Vagina (tissue), 2 donors: ENCODE data around the gene PAPSS2. TPM values are rescaled to one million over a fixed set of nuclear protein-coding genes. Genes with fewer than 3 reads are reported as not detected.

ENCODE experiments used
- DNase-seq, 2 donors: peaks; one replicate each; pipeline ENCODE4 v3.0.0-alpha.2; 2017; ENCODE audit errors: extremely low spot score in 2 of 2
- H3K27ac ChIP-seq: fragments of 200-600 bp; sonication (generic); one replicate; pipeline ENCODE4 v1.5.1; 2019
- H3K27me3 ChIP-seq: fragments of 200-600 bp; sonication (generic); one replicate; pipeline ENCODE4 v1.5.1; 2019
- H3K36me3 ChIP-seq, 2 donors: fragments of 200-600 bp; sonication (generic); one replicate each; pipeline ENCODE4 v1.5.1; 2017 to 2019
- H3K4me1 ChIP-seq: fragments of 200-600 bp; sonication (generic); one replicate; pipeline ENCODE4 v1.5.1; 2019
- H3K4me3 ChIP-seq, 2 donors: fragments of 200-600 bp; sonication (generic); 1 replicate in 1 of 2; 2 replicates in 1 of 2; pipeline ENCODE4 v1.5.1; 2016 to 2019
- H3K9me3 ChIP-seq: fragments of 200-600 bp; sonication (generic); one replicate; pipeline ENCODE4 v1.5.1; 2019
- POLR2A ChIP-seq, 2 donors: fragments of 450-650 bp; IDR thresholded peaks; one replicate each; pipeline ENCODE4 v1.6.1; 2017; ENCODE audit warnings: antibody characterized with exemption in 2 of 2, mild to moderate bottlenecking in 2 of 2, moderate library complexity in 2 of 2
- POLR2AphosphoS5 ChIP-seq, 2 donors: sonication (generic); formaldehyde crosslinking; IDR thresholded peaks; one replicate each; pipeline ENCODE4 v1.9.0; 2017; ENCODE audit warnings: antibody characterized with exemption in 2 of 2, mild to moderate bottlenecking in 2 of 2, low read depth in 1 of 2; ENCODE audit not compliant: insufficient read depth in 1 of 2
- intact Hi-C: fragments of 100-400 bp; cut with DNase I; formaldehyde crosslinking; loops from one replicate; pipeline ENCODE4 v1.15.1; 2023
- total RNA-seq: library from RNA; depleted of rRNA; stranded (reverse); fragments of >200 nt; gene quantifications from one replicate; pipeline ENCODE4 v1.2.3, GENCODE V29; 2016
- TF ChIP-seq, protein P1 (sequence below), 3 experiments: fragments of 450-650 bp in 2 of 3; fragments of 200-600 bp in 1 of 3; sonication (generic) in 1 of 3; IDR thresholded peaks; one replicate each; pipeline ENCODE4 v1.5.1; 2017 to 2019; ENCODE audit warnings: antibody characterized with exemption in 3 of 3, mild to moderate bottlenecking in 2 of 3, moderate library complexity in 2 of 3

PAPSS2 gene
- total RNA-seq, 1 donor from 2014 or later: 12.3 TPM

DNA sequence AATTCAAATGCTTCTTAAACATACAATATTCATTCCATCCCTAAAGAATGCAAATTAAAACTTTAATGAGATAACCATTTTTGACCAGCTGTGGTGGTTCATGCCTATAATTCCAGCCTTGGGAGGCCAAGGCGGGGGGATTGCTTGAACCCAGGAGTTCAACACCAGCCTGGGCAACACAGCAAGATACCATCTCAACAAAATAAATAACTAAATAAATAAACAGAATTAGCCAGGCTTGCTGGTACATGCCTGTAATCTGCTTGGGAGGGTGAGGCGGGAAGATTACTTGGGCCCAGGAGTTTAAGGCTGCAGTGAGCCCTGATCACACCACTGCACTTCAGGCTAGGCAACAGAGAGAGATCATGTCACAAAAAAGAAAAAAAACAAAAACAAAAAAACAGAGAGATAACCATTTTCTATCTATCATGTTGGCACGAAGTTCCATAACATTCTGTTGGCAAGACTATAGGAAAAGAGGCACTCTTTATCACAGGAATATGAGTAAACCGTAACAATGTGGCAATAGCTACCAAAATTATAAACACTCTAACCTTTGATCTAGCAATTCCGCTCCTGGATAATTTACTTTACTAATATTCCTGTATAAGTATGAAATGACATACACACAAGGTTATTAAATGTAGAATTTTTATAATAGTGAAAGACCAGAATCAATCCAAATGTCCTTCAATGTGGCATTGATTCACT, 106.1 kb downstream of the PAPSS2 start:
- Histone ChIP-seq H3K4me3 (no peak overlapping the region), H3K27me3 (no peaks in the 10 kb centered on the region), H3K36me3 (peaks cover 0 to 17% of the 10 kb centered on the region in 2 donors), H3K9me3 (no peaks in the 10 kb centered on the region), H3K27ac (no peak overlapping the region), H3K4me1 (no peaks in the 10 kb centered on the region)
- TF ChIP-seq POLR2AphosphoS5 (IDR thresholded peaks at IDR 0.05; ENCODE audit: insufficient read depth in 1 of 2, low read depth in 1 of 2) (no peak), POLR2A (IDR thresholded peaks at IDR 0.05) (no peak)
- intact Hi-C loops: no loop called here
- DNase-seq: no peak

DNA sequence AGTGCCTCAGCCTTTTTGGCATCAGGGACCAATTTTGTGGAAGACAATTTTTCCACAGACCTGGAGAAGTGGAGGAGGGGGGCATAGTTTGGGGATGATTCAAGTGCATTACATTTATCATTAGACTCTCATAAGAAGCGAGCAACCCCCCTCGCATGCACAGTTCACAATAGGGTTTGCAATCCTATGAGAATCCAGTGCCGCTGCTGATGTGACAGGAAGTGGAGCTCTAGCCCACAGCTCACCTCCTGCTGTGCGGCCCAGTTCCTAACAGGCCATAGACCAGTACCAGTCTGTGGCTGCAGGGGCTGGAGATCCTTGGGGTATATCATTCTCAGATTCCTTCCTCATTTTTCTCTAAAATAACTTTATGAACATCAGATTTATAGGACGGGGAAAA, 107.6 kb downstream of the PAPSS2 start:
- H3K27ac ChIP-seq: no peak overlapping the region
- H3K4me3 ChIP-seq: no peak overlapping the region
- TF ChIP-seq, protein P1, sequence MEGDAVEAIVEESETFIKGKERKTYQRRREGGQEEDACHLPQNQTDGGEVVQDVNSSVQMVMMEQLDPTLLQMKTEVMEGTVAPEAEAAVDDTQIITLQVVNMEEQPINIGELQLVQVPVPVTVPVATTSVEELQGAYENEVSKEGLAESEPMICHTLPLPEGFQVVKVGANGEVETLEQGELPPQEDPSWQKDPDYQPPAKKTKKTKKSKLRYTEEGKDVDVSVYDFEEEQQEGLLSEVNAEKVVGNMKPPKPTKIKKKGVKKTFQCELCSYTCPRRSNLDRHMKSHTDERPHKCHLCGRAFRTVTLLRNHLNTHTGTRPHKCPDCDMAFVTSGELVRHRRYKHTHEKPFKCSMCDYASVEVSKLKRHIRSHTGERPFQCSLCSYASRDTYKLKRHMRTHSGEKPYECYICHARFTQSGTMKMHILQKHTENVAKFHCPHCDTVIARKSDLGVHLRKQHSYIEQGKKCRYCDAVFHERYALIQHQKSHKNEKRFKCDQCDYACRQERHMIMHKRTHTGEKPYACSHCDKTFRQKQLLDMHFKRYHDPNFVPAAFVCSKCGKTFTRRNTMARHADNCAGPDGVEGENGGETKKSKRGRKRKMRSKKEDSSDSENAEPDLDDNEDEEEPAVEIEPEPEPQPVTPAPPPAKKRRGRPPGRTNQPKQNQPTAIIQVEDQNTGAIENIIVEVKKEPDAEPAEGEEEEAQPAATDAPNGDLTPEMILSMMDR (IDR thresholded peaks at IDR 0.05): no peak
- TF ChIP-seq POLR2A (IDR thresholded peaks at IDR 0.05) (no peak), POLR2AphosphoS5 (IDR thresholded peaks at IDR 0.05; ENCODE audit: insufficient read depth in 1 of 2, low read depth in 1 of 2) (no peak)
- no peaks in the 10 kb centered on the region for H3K4me1 ChIP-seq
- H3K36me3 ChIP-seq: peaks cover 0 to 18% of the 10 kb centered on the region in 2 donors
- H3K27me3 ChIP-seq: no peaks in the 10 kb centered on the region
- DNase-seq: no peak
- no peaks in the 10 kb centered on the region for H3K9me3 ChIP-seq
- intact Hi-C loops: no loop called here

DNA sequence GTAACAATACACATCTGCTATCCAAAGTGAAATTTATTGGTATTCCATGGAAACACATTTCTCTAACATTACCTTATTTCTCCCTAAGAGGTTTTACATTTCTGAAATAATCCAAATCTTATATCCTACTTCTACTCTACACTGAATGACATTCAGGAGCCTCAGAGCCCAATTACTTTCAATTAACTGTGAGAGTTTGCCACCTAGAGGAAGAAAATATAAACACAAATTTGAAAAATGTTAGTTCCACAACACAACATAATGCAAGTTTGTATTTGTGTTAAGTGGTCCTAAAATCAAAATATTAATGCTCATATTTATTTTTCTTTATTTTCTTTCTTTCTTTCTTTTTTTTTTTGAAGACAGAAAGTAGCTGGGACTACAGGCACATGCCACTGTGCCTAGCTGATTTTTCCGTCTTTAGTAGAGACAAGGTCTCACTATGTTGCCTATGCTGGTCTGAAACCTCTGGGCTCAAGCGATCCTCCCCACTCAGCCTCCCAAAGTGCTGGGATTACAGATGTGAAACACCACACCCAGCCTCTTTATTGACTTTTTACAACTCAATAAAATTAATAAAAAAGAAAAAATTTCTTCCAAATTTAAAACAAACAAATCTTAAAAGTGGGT, 112.3 kb downstream of the PAPSS2 start:
- TF ChIP-seq POLR2A (IDR thresholded peaks at IDR 0.05): no peak
- TF ChIP-seq, protein P1 (IDR thresholded peaks at IDR 0.05): peak in 2 of 3 experiments; percentile 13 to 29

DNA sequence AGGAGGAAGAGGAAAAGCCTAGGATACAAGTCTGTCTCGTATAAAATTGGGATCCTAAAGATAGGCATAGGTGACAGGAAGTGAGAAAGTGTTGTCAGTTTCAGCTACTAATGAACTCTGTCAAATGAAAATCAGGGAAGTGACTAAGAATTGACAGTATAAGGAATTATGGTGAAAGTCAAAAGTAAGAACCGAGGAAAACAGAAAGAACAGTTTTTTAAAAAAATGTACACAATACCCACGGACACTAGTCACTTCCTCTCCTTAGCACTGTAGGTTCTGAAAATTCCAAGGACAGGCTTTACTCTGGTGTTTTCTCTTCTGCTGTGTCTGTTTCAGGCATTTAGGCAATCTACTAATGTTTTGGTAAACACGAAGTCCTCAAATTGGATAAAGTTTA, 116.1 kb downstream of the PAPSS2 start:
- no peak overlapping the region for H3K27ac ChIP-seq

More for the DNA sequence above, 112.3 kb downstream of the PAPSS2 start:
- H3K27me3 ChIP-seq: no peaks in the 10 kb centered on the region
- no peaks in the 10 kb centered on the region for H3K9me3 ChIP-seq
- no peaks in the 10 kb centered on the region for H3K4me1 ChIP-seq
- intact Hi-C loops: no loop called here
- no peak for DNase-seq
- no peak overlapping the region for H3K27ac ChIP-seq
- H3K4me3 ChIP-seq: no peak overlapping the region
- peaks cover 0 to 11% of the 10 kb centered on the region in 2 donors for H3K36me3 ChIP-seq

DNA sequence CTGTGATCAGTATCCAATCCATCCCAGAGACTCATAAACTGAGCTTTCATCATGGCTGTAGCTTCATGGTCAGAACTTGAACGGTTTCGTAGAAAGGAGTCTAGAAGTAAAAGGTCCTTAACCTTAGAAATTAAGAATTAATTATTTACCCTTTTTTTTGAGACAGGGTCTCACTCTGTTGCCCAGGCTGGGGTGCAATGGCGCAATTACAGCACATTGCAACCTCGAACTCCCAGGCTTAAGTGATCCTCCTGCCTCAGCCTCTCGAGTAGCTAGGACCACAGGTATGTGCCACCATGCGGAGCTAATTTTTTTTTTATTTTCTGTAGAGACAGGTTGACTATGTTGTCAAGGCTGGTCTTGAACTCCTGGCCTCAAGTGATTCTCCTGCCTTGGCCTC, 116.7 kb downstream of the PAPSS2 start:
- Histone ChIP-seq H3K36me3 (peaks cover 0 to 4% of the 10 kb centered on the region in 2 donors), H3K9me3 (no peaks in the 10 kb centered on the region), H3K4me1 (no peaks in the 10 kb centered on the region), H3K27me3 (no peaks in the 10 kb centered on the region), H3K4me3 (no peak overlapping the region), H3K27ac (no peak overlapping the region)
- intact Hi-C loops: no loop called here
- TF ChIP-seq POLR2AphosphoS5 (IDR thresholded peaks at IDR 0.05; ENCODE audit: insufficient read depth in 1 of 2, low read depth in 1 of 2): no peak
- TF ChIP-seq POLR2A (IDR thresholded peaks at IDR 0.05): no peak
- TF ChIP-seq, protein P1 (IDR thresholded peaks at IDR 0.05): no peak
- DNase-seq: no peak

More for the DNA sequence above, 116.1 kb downstream of the PAPSS2 start:
- intact Hi-C loops: no loop called here
- no peaks in the 10 kb centered on the region for H3K4me1 ChIP-seq
- TF ChIP-seq POLR2A (IDR thresholded peaks at IDR 0.05): no peak
- TF ChIP-seq, protein P1 (IDR thresholded peaks at IDR 0.05): no peak
- TF ChIP-seq POLR2AphosphoS5 (IDR thresholded peaks at IDR 0.05; ENCODE audit: insufficient read depth in 1 of 2, low read depth in 1 of 2): no peak
- no peaks in the 10 kb centered on the region for H3K9me3 ChIP-seq
- no peak for DNase-seq
- no peaks in the 10 kb centered on the region for H3K27me3 ChIP-seq
- H3K36me3 ChIP-seq: peaks cover 0 to 5% of the 10 kb centered on the region in 2 donors
- H3K4me3 ChIP-seq: no peak overlapping the region
